ENCODE results near the gene UBE3A. TPM values are rescaled to one million over a fixed set of nuclear protein-coding genes. Genes with fewer than 3 reads are reported as not detected.

Gene UBE3A
- polyA plus RNA-seq (2013, experiment 1 of 2): 36.5 TPM
- polyA plus RNA-seq (2013, experiment 2 of 2): 42.1 TPM

DNA sequence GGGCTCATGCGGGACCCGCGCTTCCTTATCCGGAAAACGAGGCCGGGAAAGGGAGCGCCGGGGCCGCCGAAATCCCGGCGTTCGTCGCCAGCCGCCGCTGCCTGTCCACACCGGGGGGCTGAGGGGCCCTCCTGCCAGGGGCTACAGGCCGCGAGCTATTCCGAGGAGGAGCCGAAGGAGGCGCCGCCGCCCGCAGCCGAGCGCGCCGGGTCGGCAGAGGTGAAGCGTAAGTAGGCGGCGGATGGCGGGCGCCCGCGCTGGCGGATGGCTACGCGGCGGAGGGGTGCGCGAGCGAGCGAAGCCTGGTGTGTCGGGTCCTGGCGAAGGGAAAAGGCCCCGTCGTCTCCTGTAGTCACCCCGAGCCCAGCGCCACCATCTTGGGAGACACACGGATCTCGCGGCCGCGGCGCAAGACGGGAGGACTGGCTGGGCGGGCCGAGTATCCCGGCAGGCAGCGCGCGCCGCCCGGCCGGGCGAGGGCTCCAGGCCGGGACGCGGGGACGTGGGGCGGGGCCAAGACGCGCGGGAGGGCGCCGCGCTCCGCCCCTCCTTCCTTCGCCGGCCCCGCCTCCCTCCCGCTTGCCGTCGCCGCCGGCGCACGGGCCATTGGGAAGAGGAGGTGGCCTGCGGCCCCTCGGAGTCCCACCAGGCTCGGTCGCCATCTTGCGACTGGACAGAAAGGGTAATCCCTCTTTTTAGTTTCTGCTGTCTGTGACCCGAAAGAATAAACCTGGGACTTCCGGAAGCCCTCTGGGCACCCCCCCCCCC, at the start of gene UBE3A:
UBE3A (minus strand) TSS at position 424 of the 768 bp plus-strand sequence. CDS start 29,917 bp downstream, outside the sequence.
- H4K8ac ChIP-seq (ENCODE audit: low read length): peak within 1 kb of the TSS; percentile 100
- peaks cover 4% of the 10 kb centered on the region for H3K79me1 ChIP-seq (replicated peaks; ENCODE audit: low read length, poor library complexity, severe bottlenecking)
- H3K14ac ChIP-seq (ENCODE audit: low read length in 2 of 2): peak within 1 kb of the TSS; percentile 98 to 99
- H3K4me1 ChIP-seq (ENCODE audit: control insufficient read depth, insufficient read depth, low read depth, low read length): no peaks in the 10 kb centered on the region
- H3K9ac ChIP-seq (ENCODE audit: low read length): peak within 1 kb of the TSS; percentile 97
- H2BK120ac ChIP-seq (ENCODE audit: low read depth, low read length): peak within 1 kb of the TSS; percentile 94
- H3K4ac ChIP-seq (ENCODE audit: low read depth in 1 of 2, low read length in 2 of 2): peak within 1 kb of the TSS; percentile 79 to 100
- no peaks in the 10 kb centered on the region for H3K9me3 ChIP-seq (ENCODE audit: control insufficient read depth, low read length)
- peak within 1 kb of the TSS; percentile 80 for H3K27ac ChIP-seq (ENCODE audit: low read length, poor library complexity, severe bottlenecking)
- no peak within 1 kb of the TSS for H2BK12ac ChIP-seq (ENCODE audit: low read length in 2 of 2)
- H3K4me2 ChIP-seq (ENCODE audit: low read length, poor library complexity, severe bottlenecking): peak within 1 kb of the TSS; percentile 92
- H3K4me3 ChIP-seq (ENCODE audit: insufficient read depth in 1 of 2, low read depth in 1 of 2, low read length in 2 of 2): peak within 1 kb of the TSS; percentile 95 to 98
- peak within 1 kb of the TSS; percentile 92 for H4K91ac ChIP-seq (ENCODE audit: low read length)
- H2BK5ac ChIP-seq (ENCODE audit: low read depth, low read length, poor library complexity, severe bottlenecking): peak within 1 kb of the TSS; percentile 88
- peak within 1 kb of the TSS; percentile 97 for H3K18ac ChIP-seq (ENCODE audit: low read depth in 1 of 2, low read length in 2 of 2)
- peak within 1 kb of the TSS; percentile 48 for H2BK15ac ChIP-seq (ENCODE audit: low read depth, poor library complexity, severe bottlenecking)
- DNase-seq: peak; percentile 91
- under 1% methylated on average over 88 of the region's 97 CpGs for WGBS
- no peaks in the 10 kb centered on the region for H3K27me3 ChIP-seq (ENCODE audit: control insufficient read depth in 1 of 2, insufficient read depth in 1 of 2, low read length in 2 of 2)
- no peaks in the 10 kb centered on the region for H3K36me3 ChIP-seq (ENCODE audit: control insufficient read depth in 1 of 2, insufficient read depth in 2 of 2, low read depth in 1 of 2, low read length in 2 of 2)
- H2AK5ac ChIP-seq (ENCODE audit: low read length, severe bottlenecking): peak within 1 kb of the TSS; percentile 18
- H2AFZ ChIP-seq (ENCODE audit: low read depth, low read length): peak within 1 kb of the TSS; percentile 97
- H3K23ac ChIP-seq (ENCODE audit: low read length in 2 of 2): peak within 1 kb of the TSS; percentile 79 to 94

GRCh38 chr15:25487226-25487884, 48.5 kb upstream of the UBE3A start:
- H3K4me2 ChIP-seq (ENCODE audit: low read length, poor library complexity, severe bottlenecking): no peak overlapping the region
- no peak for DNase-seq
- H3K9me3 ChIP-seq (ENCODE audit: control insufficient read depth, low read length): peaks cover 35% of the 10 kb centered on the region
- no peak overlapping the region for H3K4me3 ChIP-seq (ENCODE audit: insufficient read depth in 1 of 2, low read depth in 1 of 2, low read length in 2 of 2)
- H3K23ac ChIP-seq (ENCODE audit: low read length in 2 of 2): no peak overlapping the region
- no peak overlapping the region for H2BK12ac ChIP-seq (ENCODE audit: low read length in 2 of 2)
- no peak overlapping the region for H3K4ac ChIP-seq (ENCODE audit: low read depth in 1 of 2, low read length in 2 of 2)
- no peak overlapping the region for H2BK15ac ChIP-seq (ENCODE audit: low read depth, poor library complexity, severe bottlenecking)
- 51% methylated on average over 3 of the region's 5 CpGs for WGBS
- no peaks in the 10 kb centered on the region for H3K27me3 ChIP-seq (ENCODE audit: control insufficient read depth in 1 of 2, insufficient read depth in 1 of 2, low read length in 2 of 2)
- H3K4me1 ChIP-seq (ENCODE audit: control insufficient read depth, insufficient read depth, low read depth, low read length): no peaks in the 10 kb centered on the region
- no peak overlapping the region for H2BK5ac ChIP-seq (ENCODE audit: low read depth, low read length, poor library complexity, severe bottlenecking)
- H4K8ac ChIP-seq (ENCODE audit: low read length): no peak overlapping the region
- H4K91ac ChIP-seq (ENCODE audit: low read length): no peak overlapping the region
- H3K27ac ChIP-seq (ENCODE audit: low read length, poor library complexity, severe bottlenecking): no peak overlapping the region
- H3K79me1 ChIP-seq (replicated peaks; ENCODE audit: low read length, poor library complexity, severe bottlenecking): no peaks in the 10 kb centered on the region
- H2BK120ac ChIP-seq (ENCODE audit: low read depth, low read length): no peak overlapping the region
- no peak overlapping the region for H3K9ac ChIP-seq (ENCODE audit: low read length)
- no peak overlapping the region for H3K18ac ChIP-seq (ENCODE audit: low read depth in 1 of 2, low read length in 2 of 2)
- H2AFZ ChIP-seq (ENCODE audit: low read depth, low read length): no peak overlapping the region
- no peak overlapping the region for H3K14ac ChIP-seq (ENCODE audit: low read length in 2 of 2)
- no peak overlapping the region for H2AK5ac ChIP-seq (ENCODE audit: low read length, severe bottlenecking)
- no peaks in the 10 kb centered on the region for H3K36me3 ChIP-seq (ENCODE audit: control insufficient read depth in 1 of 2, insufficient read depth in 2 of 2, low read depth in 1 of 2, low read length in 2 of 2)

GRCh38 chr15:25486051-25486450, 47.2 kb upstream of the UBE3A start:
- Histone ChIP-seq H3K9me3 (ENCODE audit: control insufficient read depth, low read length) (peaks cover 25% of the 10 kb centered on the region), H3K27me3 (ENCODE audit: control insufficient read depth in 1 of 2, insufficient read depth in 1 of 2, low read length in 2 of 2) (no peaks in the 10 kb centered on the region), H3K23ac (ENCODE audit: low read length in 2 of 2) (no peak overlapping the region), H3K18ac (ENCODE audit: low read depth in 1 of 2, low read length in 2 of 2) (no peak overlapping the region), H2AK5ac (ENCODE audit: low read length, severe bottlenecking) (no peak overlapping the region), H3K4me1 (ENCODE audit: control insufficient read depth, insufficient read depth, low read depth, low read length) (no peaks in the 10 kb centered on the region), H2BK12ac (ENCODE audit: low read length in 2 of 2) (no peak overlapping the region), H2BK15ac (ENCODE audit: low read depth, poor library complexity, severe bottlenecking) (no peak overlapping the region), H2BK120ac (ENCODE audit: low read depth, low read length) (no peak overlapping the region), H3K14ac (ENCODE audit: low read length in 2 of 2) (no peak overlapping the region), H3K9ac (ENCODE audit: low read length) (no peak overlapping the region), H3K36me3 (ENCODE audit: control insufficient read depth in 1 of 2, insufficient read depth in 2 of 2, low read depth in 1 of 2, low read length in 2 of 2) (no peaks in the 10 kb centered on the region), H3K79me1 (replicated peaks; ENCODE audit: low read length, poor library complexity, severe bottlenecking) (no peaks in the 10 kb centered on the region), H4K8ac (ENCODE audit: low read length) (no peak overlapping the region), H3K4ac (ENCODE audit: low read depth in 1 of 2, low read length in 2 of 2) (no peak overlapping the region), H2BK5ac (ENCODE audit: low read depth, low read length, poor library complexity, severe bottlenecking) (no peak overlapping the region), H3K4me2 (ENCODE audit: low read length, poor library complexity, severe bottlenecking) (no peak overlapping the region), H4K91ac (ENCODE audit: low read length) (no peak overlapping the region), H3K4me3 (ENCODE audit: insufficient read depth in 1 of 2, low read depth in 1 of 2, low read length in 2 of 2) (no peak overlapping the region), H3K27ac (ENCODE audit: low read length, poor library complexity, severe bottlenecking) (no peak overlapping the region), H2AFZ (ENCODE audit: low read depth, low read length) (no peak overlapping the region)
- DNase-seq: no peak
- 75% methylated on average over 1 of the region's 1 CpG for whole genome bisulfite sequencing

- no peak overlapping the region for H2BK12ac ChIP-seq (ENCODE audit: low read length in 2 of 2)
- H3K27ac ChIP-seq (ENCODE audit: low read length, poor library complexity, severe bottlenecking): no peak overlapping the region
- peaks cover 8% of the 10 kb centered on the region for H3K9me3 ChIP-seq (ENCODE audit: control insufficient read depth, low read length)
- whole genome bisulfite sequencing: 31% methylated on average over 14 of the region's 14 CpGs
- no peak overlapping the region for H3K18ac ChIP-seq (ENCODE audit: low read depth in 1 of 2, low read length in 2 of 2)
- peak overlapping the region; percentile 22 for H3K9ac ChIP-seq (ENCODE audit: low read length)
- no peak overlapping the region for H3K4ac ChIP-seq (ENCODE audit: low read depth in 1 of 2, low read length in 2 of 2)
- H2AFZ ChIP-seq (ENCODE audit: low read depth, low read length): no peak overlapping the region
- H3K23ac ChIP-seq (ENCODE audit: low read length in 2 of 2): no peak overlapping the region
- no peak overlapping the region for H2BK5ac ChIP-seq (ENCODE audit: low read depth, low read length, poor library complexity, severe bottlenecking)
- H3K4me2 ChIP-seq (ENCODE audit: low read length, poor library complexity, severe bottlenecking): no peak overlapping the region
- H3K14ac ChIP-seq (ENCODE audit: low read length in 2 of 2): no peak overlapping the region
- DNase-seq: no peak
- no peak overlapping the region for H2BK15ac ChIP-seq (ENCODE audit: low read depth, poor library complexity, severe bottlenecking)
- H3K36me3 ChIP-seq (ENCODE audit: control insufficient read depth in 1 of 2, insufficient read depth in 2 of 2, low read depth in 1 of 2, low read length in 2 of 2): no peaks in the 10 kb centered on the region
- no peak overlapping the region for H4K8ac ChIP-seq (ENCODE audit: low read length)
- H3K4me3 ChIP-seq (ENCODE audit: insufficient read depth in 1 of 2, low read depth in 1 of 2, low read length in 2 of 2): no peak overlapping the region
- no peak overlapping the region for H2BK120ac ChIP-seq (ENCODE audit: low read depth, low read length)
- no peaks in the 10 kb centered on the region for H3K4me1 ChIP-seq (ENCODE audit: control insufficient read depth, insufficient read depth, low read depth, low read length)
- H3K79me1 ChIP-seq (replicated peaks; ENCODE audit: low read length, poor library complexity, severe bottlenecking): no peaks in the 10 kb centered on the region
- no peak overlapping the region for H4K91ac ChIP-seq (ENCODE audit: low read length)
- H3K27me3 ChIP-seq (ENCODE audit: control insufficient read depth in 1 of 2, insufficient read depth in 1 of 2, low read length in 2 of 2): no peaks in the 10 kb centered on the region
- no peak overlapping the region for H2AK5ac ChIP-seq (ENCODE audit: low read length, severe bottlenecking)
Measured at GRCh38 chr15:25481208-25481859, 42.5 kb upstream of the UBE3A start.

All from mesenchymal stem cell (in vitro differentiated cells and primary cell).